Prostate gland (tissue), 2 donors: Measurements from ENCODE around the gene JAKMIP1.

Experiments
- CTCF ChIP-seq, 4 experiments: fragments of 200-600 bp in 2 of 4; fragments of 450-650 bp in 2 of 4; sonication (generic) in 2 of 4; IDR thresholded peaks; 1 replicate in 3 of 4; 2 replicates in 1 of 4; pipeline ENCODE4 v1.5.1; 2016 to 2019; ENCODE audit warnings: antibody characterized with exemption in 4 of 4, mild to moderate bottlenecking in 2 of 4, moderate library complexity in 2 of 4
- POLR2AphosphoS5 ChIP-seq: sonication (generic); formaldehyde crosslinking; IDR thresholded peaks from one replicate; pipeline ENCODE4 v1.6.1; 2017; ENCODE audit warnings: antibody characterized with exemption

- TF ChIP-seq CTCF (IDR thresholded peaks at IDR 0.05) (no peak), POLR2AphosphoS5 (no peak)
Observed at GRCh38 chr4:6030679-6031078, 169.7 kb downstream of the JAKMIP1 start.
